CD4-positive, alpha-beta T cell treated with Interleukin-17A for 4 hours (primary cell): ENCODE data around the gene URAD.

Source experiments
- DNase-seq: peaks from one replicate; pipeline ENCODE4 v3.0.0-alpha.2; 2020; ENCODE audit warnings: mixed read lengths

The URAD gene

GRCh38 chr13:27954406-27954851 lies 34.1 kb downstream of the URAD start:
- no peak for DNase-seq

- DNase-seq: peak; percentile 59
Observed at GRCh38 chr13:27953676-27954405, 34.7 kb downstream of the URAD start.

- no peak for DNase-seq
Observed at GRCh38 chr13:27952876-27953675, 35.4 kb downstream of the URAD start.

- DNase-seq: no peak
Observed at GRCh38 chr13:27942972-27943371, 45.5 kb downstream of the URAD start.

- no peak for DNase-seq
Observed at GRCh38 chr13:27933580-27934328, 54.7 kb downstream of the URAD start.

- DNase-seq: no peak
Observed at GRCh38 chr13:27933118-27933517, 55.4 kb downstream of the URAD start.

GRCh38 chr13:27929868-27930267 lies 58.6 kb downstream of the URAD start:
- no peak for DNase-seq

GRCh38 chr13:27928805-27929753 lies 59.4 kb downstream of the URAD start:
- no peak for DNase-seq

GRCh38 chr13:27928353-27928804 lies 60.1 kb downstream of the URAD start:
- DNase-seq: no peak
